Esophagus squamous epithelium (tissue), 5 donors: ENCODE data around the gene RAP1A. TPM values are rescaled to one million over a fixed set of nuclear protein-coding genes. Genes with fewer than 3 reads are reported as not detected.

ENCODE experiments used
- DNase-seq: peaks from one replicate; lab custom pipeline; 2025; lab: John Stamatoyannopoulos, UW
- H3K27ac ChIP-seq, 4 donors: fragments of 200-600 bp; sonication (generic); one replicate each; pipeline ENCODE4 v1.5.1; 2016 to 2019; ENCODE audit warnings: mild to moderate bottlenecking in 1 of 4
- H3K27me3 ChIP-seq, 4 donors: fragments of 200-600 bp; sonication (generic); 1 replicate in 3 of 4; 2 replicates in 1 of 4; pipeline versions ENCODE4 v1.5.1 to v1.6.0; 2017 to 2021; ENCODE audit warnings: antibody characterized with exemption in 1 of 4
- H3K36me3 ChIP-seq, 3 donors: fragments of 200-600 bp; sonication (generic); one replicate each; pipeline ENCODE4 v1.5.1; 2016 to 2019
- H3K4me1 ChIP-seq, 3 donors: fragments of 200-600 bp; sonication (generic); one replicate each; pipeline ENCODE4 v1.5.1; 2017 to 2019
- H3K4me3 ChIP-seq, 4 donors: fragments of 200-600 bp; sonication (generic); 1 replicate in 3 of 4; 2 replicates in 1 of 4; pipeline ENCODE4 v1.5.1; 2016 to 2019; ENCODE audit warnings: mild to moderate bottlenecking in 2 of 4, moderate library complexity in 1 of 4
- H3K9me3 ChIP-seq, 3 donors: fragments of 200-600 bp; sonication (generic); one replicate each; pipeline ENCODE4 v1.5.1; 2016 to 2019
- CTCF ChIP-seq, 6 experiments: fragments of 450-650 bp in 4 of 6; fragments of 200-600 bp in 2 of 6; sonication (generic) in 2 of 6; IDR thresholded peaks; one replicate each; pipeline ENCODE4 v1.5.1; 2016 to 2019; ENCODE audit warnings: antibody characterized with exemption in 6 of 6, mild to moderate bottlenecking in 4 of 6, moderate library complexity in 4 of 6
- POLR2A ChIP-seq, 4 donors: fragments of 450-650 bp; IDR thresholded peaks; one replicate each; pipeline ENCODE4 v1.6.1; 2017; ENCODE audit warnings: antibody characterized with exemption in 4 of 4, mild to moderate bottlenecking in 4 of 4, moderate library complexity in 3 of 4
- WGBS, 2 donors: methylation state at CpG; one replicate each; pipeline ENCODE4 v1.1.5; 2018; 5-methylcytosine and 5-hydroxymethylcytosine counted together
- intact Hi-C: fragments of 100-400 bp; cut with DNase I; formaldehyde crosslinking; loops from one replicate; pipeline ENCODE4 v1.15.0; 2022
- total RNA-seq, 4 donors: library from RNA; depleted of rRNA; stranded (reverse); fragments of >200 nt; gene quantifications; one replicate each; pipeline ENCODE4 v1.1.0, GENCODE V29; 2016
- donor health status: DM: yes; HTN: yes; CAD: no.

Gene RAP1A
- total RNA-seq, 4 donors from 2014 or later: 24.3 to 111 (median 43.3) TPM

- intact Hi-C loops: loop anchor here (5.0 kb wide), 1 partner anchor 151 kb away; no protein-coding TSS in a partner anchor
- no peaks in the 10 kb centered on the region for H3K27me3 ChIP-seq
- H3K36me3 ChIP-seq: no peaks in the 10 kb centered on the region
- no peak for TF ChIP-seq POLR2A (IDR thresholded peaks at IDR 0.05)
- peaks cover 0 to 66% (median 12%) of the 10 kb centered on the region in 3 donors for H3K4me1 ChIP-seq
- 78 to 86% methylated on average over 5 of the region's 5 CpGs for WGBS, 2 donors
- no peak overlapping the region for H3K27ac ChIP-seq
- no peaks in the 10 kb centered on the region for H3K9me3 ChIP-seq
- no peak for DNase-seq
- no peak overlapping the region for H3K4me3 ChIP-seq
Measured at GRCh38 chr1:111658622-111659021, 39.0 kb downstream of the RAP1A start.

DNA sequence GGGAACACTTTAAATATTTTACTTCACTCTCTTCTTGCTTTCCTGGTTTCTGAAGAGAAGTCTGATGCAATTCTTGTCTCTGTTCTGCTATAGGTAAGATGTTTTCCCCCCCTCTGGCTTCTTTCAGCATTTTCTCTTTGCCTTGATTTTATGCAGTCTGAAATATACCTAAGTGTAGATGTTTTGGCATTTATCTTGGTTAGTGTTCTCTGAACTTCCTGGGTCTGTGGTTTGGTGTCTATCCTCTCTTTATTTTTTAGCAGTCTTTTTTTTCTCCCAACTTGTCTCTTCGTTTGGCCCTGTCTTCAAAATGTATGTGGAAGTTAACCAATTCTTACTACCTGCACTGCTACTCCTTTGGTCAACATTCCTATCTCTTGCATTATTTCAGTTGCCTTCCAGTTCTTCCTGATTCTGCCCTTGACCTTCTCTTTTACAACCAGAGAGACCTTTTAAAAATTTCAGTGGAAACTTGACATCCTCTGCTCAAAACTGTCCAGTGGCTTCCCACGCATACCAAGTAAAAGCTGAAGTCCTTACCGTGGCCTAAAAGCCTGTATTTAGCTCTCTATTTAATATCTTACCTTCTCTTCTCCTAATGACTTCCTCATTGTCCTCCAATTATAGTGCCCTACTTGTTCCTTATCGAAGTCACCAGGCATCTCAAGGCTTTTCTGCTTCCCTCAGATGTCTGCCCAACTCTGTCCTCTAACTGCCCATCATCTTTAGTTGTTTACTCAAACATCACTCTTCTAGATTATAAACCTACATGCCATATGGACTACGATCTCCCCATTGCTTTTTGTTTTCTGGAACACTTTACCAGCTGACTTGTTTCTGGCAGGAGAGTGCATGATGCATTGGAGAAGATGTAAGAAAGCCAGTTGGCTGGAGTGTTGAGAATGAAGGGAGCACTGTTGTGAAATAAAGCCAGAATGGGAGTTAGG lies 40.9 kb downstream of the RAP1A start:
- intact Hi-C loops: no loop called here
- peak overlapping the region in 3 of 4 donors; percentile 24 to 51 (median 41) for H3K27ac ChIP-seq
- H3K9me3 ChIP-seq: no peaks in the 10 kb centered on the region
- TF ChIP-seq POLR2A (IDR thresholded peaks at IDR 0.05) (no peak), CTCF (IDR thresholded peaks at IDR 0.05) (no peak)
- H3K4me3 ChIP-seq: no peak overlapping the region
- WGBS, 2 donors: 43 to 61% methylated on average over 5 of the region's 5 CpGs
- H3K27me3 ChIP-seq: no peaks in the 10 kb centered on the region
- H3K4me1 ChIP-seq: peaks cover 0 to 72% (median 12%) of the 10 kb centered on the region in 3 donors
- no peak for DNase-seq
- no peaks in the 10 kb centered on the region for H3K36me3 ChIP-seq

DNA sequence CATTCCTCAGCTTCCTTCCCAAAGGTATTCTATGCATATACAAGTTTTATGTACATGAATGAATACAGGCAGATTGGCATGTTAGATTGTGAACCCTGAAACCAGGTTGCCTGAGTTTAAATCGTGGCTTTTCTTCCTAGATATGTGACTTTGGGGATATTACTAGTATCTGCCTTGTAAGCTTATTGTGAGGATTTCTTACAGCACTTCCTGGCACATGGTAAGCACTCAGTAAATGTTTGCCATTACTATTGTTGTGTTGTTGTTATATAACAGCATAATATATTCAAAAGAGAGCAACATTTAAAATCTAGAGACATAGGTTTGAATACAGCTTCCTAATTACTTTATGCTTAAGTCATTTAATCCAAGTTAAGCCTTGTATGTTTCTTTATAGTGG lies 45.1 kb downstream of the RAP1A start:
- DNase-seq: no peak
- Histone ChIP-seq H3K4me3 (no peak overlapping the region), H3K9me3 (no peaks in the 10 kb centered on the region), H3K36me3 (peaks cover 0 to 7% (median 0%) of the 10 kb centered on the region in 3 donors), H3K27ac (peak overlapping the region in 2 of 4 donors; percentile 24 to 34), H3K4me1 (peaks cover 5 to 75% (median 20%) of the 10 kb centered on the region in 3 donors), H3K27me3 (no peaks in the 10 kb centered on the region)
- intact Hi-C loops: no loop called here
- WGBS, 2 donors: 32 to 41% methylated on average over 1 of the region's 1 CpG
- TF ChIP-seq POLR2A (IDR thresholded peaks at IDR 0.05): no peak
- TF ChIP-seq CTCF (IDR thresholded peaks at IDR 0.05): no peak

- DNase-seq: no peak
- Histone ChIP-seq H3K4me3 (no peak overlapping the region), H3K27ac (peak overlapping the region in 1 of 4 donors; percentile 1), H3K36me3 (peaks cover 0 to 7% (median 0%) of the 10 kb centered on the region in 3 donors), H3K27me3 (no peaks in the 10 kb centered on the region), H3K9me3 (no peaks in the 10 kb centered on the region), H3K4me1 (peaks cover 5 to 75% (median 15%) of the 10 kb centered on the region in 3 donors)
- intact Hi-C loops: no loop called here
- TF ChIP-seq CTCF (IDR thresholded peaks at IDR 0.05) (no peak), POLR2A (IDR thresholded peaks at IDR 0.05) (no peak)
Measured at GRCh38 chr1:111665497-111665896, 45.9 kb downstream of the RAP1A start.

- WGBS, 2 donors: 63 to 65% methylated on average over 1 of the region's 1 CpG
- H3K4me1 ChIP-seq: peaks cover 5 to 76% (median 12%) of the 10 kb centered on the region in 3 donors
Measured at GRCh38 chr1:111666828-111667227, 47.2 kb downstream of the RAP1A start.

More at GRCh38 chr1:111666828-111667227, 47.2 kb downstream of the RAP1A start:
- intact Hi-C loops: no loop called here
- peak overlapping the region in 2 of 4 donors; percentile 10 to 19 for H3K27ac ChIP-seq
- no peak overlapping the region for H3K4me3 ChIP-seq
- TF ChIP-seq CTCF (IDR thresholded peaks at IDR 0.05) (no peak), POLR2A (IDR thresholded peaks at IDR 0.05) (no peak)
- H3K9me3 ChIP-seq: no peaks in the 10 kb centered on the region
- no peak for DNase-seq
- H3K27me3 ChIP-seq: no peaks in the 10 kb centered on the region
- H3K36me3 ChIP-seq: peaks cover 0 to 7% (median 0%) of the 10 kb centered on the region in 3 donors
